Measurements from ENCODE around the gene MRTO4.
A peak's percentile ranks its signal among the peaks of the same experiment; 100 is the strongest.

MRTO4 gene

GRCh38 chr1:19251305-19252196 lies at the start of gene MRTO4, which contains the start of gene EMC1:
Gene MRTO4, plus strand, starts transcription at chr1:19251805. Its CDS starts 31 bp downstream, at chr1:19251836.
Gene EMC1, minus strand, starts transcription at chr1:19251524. Its CDS starts 15 bp downstream, at chr1:19251509.
- DNase-seq = peak; percentile 91 to 94
- no peak for TF ChIP-seq GATA1 (IDR thresholded peaks at IDR 0.05; ENCODE audit: low read depth, low read length)
- peak; percentile 82 for TF ChIP-seq POLR2A (IDR thresholded peaks at IDR 0.05; ENCODE audit: low read length)

- DNase-seq = peak; percentile 17 to 20
These were observed 49.2 kb upstream of the MRTO4 start for GRCh38 chr1:19202396-19202795.

GRCh38 chr1:19203440-19203839 lies 48.2 kb upstream of the MRTO4 start:
- TF ChIP-seq GATA1 (IDR thresholded peaks at IDR 0.05; ENCODE audit: low read depth, low read length) (no peak), POLR2A (IDR thresholded peaks at IDR 0.05; ENCODE audit: low read length) (no peak)

More at GRCh38 chr1:19202396-19202795, 49.2 kb upstream of the MRTO4 start:
- TF ChIP-seq GATA1 (IDR thresholded peaks at IDR 0.05; ENCODE audit: low read depth, low read length) = no peak
- no peak for TF ChIP-seq POLR2A (IDR thresholded peaks at IDR 0.05; ENCODE audit: low read length)

GRCh38 chr1:19204446-19205266 lies 46.9 kb upstream of the MRTO4 start:
- peak; percentile 8 to 47 for DNase-seq
- TF ChIP-seq POLR2A (IDR thresholded peaks at IDR 0.05; ENCODE audit: low read length) (no peak), GATA1 (IDR thresholded peaks at IDR 0.05; ENCODE audit: low read depth, low read length) (no peak)

More at GRCh38 chr1:19203440-19203839, 48.2 kb upstream of the MRTO4 start:
- peak; percentile 32 to 55 for DNase-seq

GRCh38 chr1:19205403-19205802 lies 46.2 kb upstream of the MRTO4 start:
- TF ChIP-seq GATA1 (IDR thresholded peaks at IDR 0.05; ENCODE audit: low read depth, low read length) = no peak
- no peak for TF ChIP-seq POLR2A (IDR thresholded peaks at IDR 0.05; ENCODE audit: low read length)
- DNase-seq = no peak

GRCh38 chr1:19205845-19206244 lies 45.8 kb upstream of the MRTO4 start:
- DNase-seq = peak; percentile 34 to 72
- no peak for TF ChIP-seq POLR2A (IDR thresholded peaks at IDR 0.05; ENCODE audit: low read length)
- TF ChIP-seq GATA1 (IDR thresholded peaks at IDR 0.05; ENCODE audit: low read depth, low read length) = no peak

GRCh38 chr1:19206947-19207346 lies 44.7 kb upstream of the MRTO4 start:
- DNase-seq = peak; percentile 37 to 62
- TF ChIP-seq POLR2A (IDR thresholded peaks at IDR 0.05; ENCODE audit: low read length) (no peak), GATA1 (IDR thresholded peaks at IDR 0.05; ENCODE audit: low read depth, low read length) (no peak)

GRCh38 chr1:19208710-19209438 lies 42.7 kb upstream of the MRTO4 start:
- TF ChIP-seq GATA1 (IDR thresholded peaks at IDR 0.05; ENCODE audit: low read depth, low read length) = no peak
- TF ChIP-seq POLR2A (IDR thresholded peaks at IDR 0.05; ENCODE audit: low read length) = no peak
- DNase-seq = peak; percentile 60 to 79

GRCh38 chr1:19209439-19209989 lies 42.1 kb upstream of the MRTO4 start:
- no peak for TF ChIP-seq POLR2A (IDR thresholded peaks at IDR 0.05; ENCODE audit: low read length)
- no peak for TF ChIP-seq GATA1 (IDR thresholded peaks at IDR 0.05; ENCODE audit: low read depth, low read length)
- DNase-seq = peak; percentile 87 to 91

GRCh38 chr1:19209990-19210771 lies 41.4 kb upstream of the MRTO4 start, which contains the start of gene UBR4:
Gene UBR4, minus strand, starts transcription at chr1:19210266. Its CDS starts 18 bp downstream, at chr1:19210248.
- peak; percentile 97 to 98 for DNase-seq
- TF ChIP-seq GATA1 (IDR thresholded peaks at IDR 0.05; ENCODE audit: low read depth, low read length) (no peak), POLR2A (IDR thresholded peaks at IDR 0.05; ENCODE audit: low read length) (peak; percentile 97)

- DNase-seq = peak in 1 of 2 experiments; percentile 61
- TF ChIP-seq GATA1 (IDR thresholded peaks at IDR 0.05; ENCODE audit: low read depth, low read length) (no peak), POLR2A (IDR thresholded peaks at IDR 0.05; ENCODE audit: low read length) (no peak)
These were observed 40.6 kb upstream of the MRTO4 start for GRCh38 chr1:19210772-19211549.
